Measurements from ENCODE around the gene FBXW8.

- TF ChIP-seq, protein P1, sequence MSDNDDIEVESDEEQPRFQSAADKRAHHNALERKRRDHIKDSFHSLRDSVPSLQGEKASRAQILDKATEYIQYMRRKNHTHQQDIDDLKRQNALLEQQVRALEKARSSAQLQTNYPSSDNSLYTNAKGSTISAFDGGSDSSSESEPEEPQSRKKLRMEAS (IDR thresholded peaks at IDR 0.05) = no peak
- TF ChIP-seq GABPA (IDR thresholded peaks at IDR 0.05 in 1 of 2, conservative IDR thresholded peaks at IDR 0.05 in 1 of 2) (no peak), CTCF (IDR thresholded peaks at IDR 0.05; ENCODE audit: low read depth, low read length, missing input control) (no peak), TAF1 (conservative IDR thresholded peaks at IDR 0.05) (no peak), RAD21 (IDR thresholded peaks at IDR 0.05) (no peak), EGR1 (IDR thresholded peaks at IDR 0.05; ENCODE audit: low read depth in 2 of 2) (no peak), SP1 (IDR thresholded peaks at IDR 0.05) (no peak)
- TF ChIP-seq, protein P2, sequence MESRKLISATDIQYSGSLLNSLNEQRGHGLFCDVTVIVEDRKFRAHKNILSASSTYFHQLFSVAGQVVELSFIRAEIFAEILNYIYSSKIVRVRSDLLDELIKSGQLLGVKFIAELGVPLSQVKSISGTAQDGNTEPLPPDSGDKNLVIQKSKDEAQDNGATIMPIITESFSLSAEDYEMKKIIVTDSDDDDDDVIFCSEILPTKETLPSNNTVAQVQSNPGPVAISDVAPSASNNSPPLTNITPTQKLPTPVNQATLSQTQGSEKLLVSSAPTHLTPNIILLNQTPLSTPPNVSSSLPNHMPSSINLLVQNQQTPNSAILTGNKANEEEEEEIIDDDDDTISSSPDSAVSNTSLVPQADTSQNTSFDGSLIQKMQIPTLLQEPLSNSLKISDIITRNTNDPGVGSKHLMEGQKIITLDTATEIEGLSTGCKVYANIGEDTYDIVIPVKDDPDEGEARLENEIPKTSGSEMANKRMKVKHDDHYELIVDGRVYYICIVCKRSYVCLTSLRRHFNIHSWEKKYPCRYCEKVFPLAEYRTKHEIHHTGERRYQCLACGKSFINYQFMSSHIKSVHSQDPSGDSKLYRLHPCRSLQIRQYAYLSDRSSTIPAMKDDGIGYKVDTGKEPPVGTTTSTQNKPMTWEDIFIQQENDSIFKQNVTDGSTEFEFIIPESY (IDR thresholded peaks at IDR 0.05) = no peak
- TF ChIP-seq, protein P3, sequence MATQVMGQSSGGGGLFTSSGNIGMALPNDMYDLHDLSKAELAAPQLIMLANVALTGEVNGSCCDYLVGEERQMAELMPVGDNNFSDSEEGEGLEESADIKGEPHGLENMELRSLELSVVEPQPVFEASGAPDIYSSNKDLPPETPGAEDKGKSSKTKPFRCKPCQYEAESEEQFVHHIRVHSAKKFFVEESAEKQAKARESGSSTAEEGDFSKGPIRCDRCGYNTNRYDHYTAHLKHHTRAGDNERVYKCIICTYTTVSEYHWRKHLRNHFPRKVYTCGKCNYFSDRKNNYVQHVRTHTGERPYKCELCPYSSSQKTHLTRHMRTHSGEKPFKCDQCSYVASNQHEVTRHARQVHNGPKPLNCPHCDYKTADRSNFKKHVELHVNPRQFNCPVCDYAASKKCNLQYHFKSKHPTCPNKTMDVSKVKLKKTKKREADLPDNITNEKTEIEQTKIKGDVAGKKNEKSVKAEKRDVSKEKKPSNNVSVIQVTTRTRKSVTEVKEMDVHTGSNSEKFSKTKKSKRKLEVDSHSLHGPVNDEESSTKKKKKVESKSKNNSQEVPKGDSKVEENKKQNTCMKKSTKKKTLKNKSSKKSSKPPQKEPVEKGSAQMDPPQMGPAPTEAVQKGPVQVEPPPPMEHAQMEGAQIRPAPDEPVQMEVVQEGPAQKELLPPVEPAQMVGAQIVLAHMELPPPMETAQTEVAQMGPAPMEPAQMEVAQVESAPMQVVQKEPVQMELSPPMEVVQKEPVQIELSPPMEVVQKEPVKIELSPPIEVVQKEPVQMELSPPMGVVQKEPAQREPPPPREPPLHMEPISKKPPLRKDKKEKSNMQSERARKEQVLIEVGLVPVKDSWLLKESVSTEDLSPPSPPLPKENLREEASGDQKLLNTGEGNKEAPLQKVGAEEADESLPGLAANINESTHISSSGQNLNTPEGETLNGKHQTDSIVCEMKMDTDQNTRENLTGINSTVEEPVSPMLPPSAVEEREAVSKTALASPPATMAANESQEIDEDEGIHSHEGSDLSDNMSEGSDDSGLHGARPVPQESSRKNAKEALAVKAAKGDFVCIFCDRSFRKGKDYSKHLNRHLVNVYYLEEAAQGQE (IDR thresholded peaks at IDR 0.05) = no peak
- TF ChIP-seq, protein P4, sequence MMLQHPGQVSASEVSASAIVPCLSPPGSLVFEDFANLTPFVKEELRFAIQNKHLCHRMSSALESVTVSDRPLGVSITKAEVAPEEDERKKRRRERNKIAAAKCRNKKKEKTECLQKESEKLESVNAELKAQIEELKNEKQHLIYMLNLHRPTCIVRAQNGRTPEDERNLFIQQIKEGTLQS (IDR thresholded peaks at IDR 0.05) = no peak
Observed at GRCh38 chr12:116892349-116893140, 18.2 kb upstream of the FBXW8 start.

Measured in liver (tissue), 3 donors.